Nephron (organoid): Measurements from ENCODE around the gene ZNF740.

Source experiments
- H3K27ac Mint-ChIP-seq, 3 experiments: 2 replicates each; pipeline ENCODE4 v1.8.0; 2020; ENCODE audit warnings: mixed read lengths in 3 of 3, mild to moderate bottlenecking in 2 of 3, moderate library complexity in 1 of 3
- H3K27me3 Mint-ChIP-seq: 2 replicates; pipeline ENCODE4 v1.8.0; 2021; ENCODE audit warnings: low read depth, mild to moderate bottlenecking, moderate library complexity, mixed read lengths
- H3K36me3 Mint-ChIP-seq: 2 replicates; pipeline ENCODE4 v1.8.0; 2020; ENCODE audit warnings: low read depth, mixed read lengths
- H3K4me1 Mint-ChIP-seq: 2 replicates; pipeline ENCODE4 v1.8.0; 2020; ENCODE audit warnings: mixed read lengths
- H3K4me3 Mint-ChIP-seq, 3 experiments: 2 replicates each; pipeline ENCODE4 v1.8.0; 2020; ENCODE audit warnings: mild to moderate bottlenecking in 3 of 3, mixed read lengths in 3 of 3, moderate library complexity in 2 of 3
- H3K9me3 Mint-ChIP-seq: 2 replicates; pipeline ENCODE4 v1.8.0; 2020; ENCODE audit warnings: mixed read lengths
- TF ChIP-seq, protein P1 (sequence below), 3 experiments: fragments of 200-600 bp; sonication (generic); IDR thresholded peaks; one replicate each; pipeline ENCODE4 v1.5.0; 2021; ENCODE audit warnings: antibody characterized with exemption in 3 of 3; ENCODE audit not compliant: unreplicated experiment in 3 of 3

ZNF740 gene

DNA sequence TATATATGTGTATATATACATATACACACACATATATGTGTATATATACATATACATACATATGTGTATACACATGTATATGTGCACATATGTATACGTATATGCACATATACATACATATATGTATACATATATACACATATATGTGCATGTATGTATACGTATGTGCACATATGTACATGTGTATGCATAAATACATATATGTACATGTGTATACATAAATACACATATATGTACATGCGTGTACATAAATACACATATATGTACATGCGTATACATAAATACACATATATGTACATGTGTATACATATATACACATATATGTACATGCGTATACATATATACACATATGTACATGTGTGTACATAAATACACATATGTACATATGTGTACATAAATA is 33.3 kb upstream of the ZNF740 start:
- no peak overlapping the region for H3K27ac Mint-ChIP-seq
- no peak overlapping the region for H3K4me3 Mint-ChIP-seq

DNA sequence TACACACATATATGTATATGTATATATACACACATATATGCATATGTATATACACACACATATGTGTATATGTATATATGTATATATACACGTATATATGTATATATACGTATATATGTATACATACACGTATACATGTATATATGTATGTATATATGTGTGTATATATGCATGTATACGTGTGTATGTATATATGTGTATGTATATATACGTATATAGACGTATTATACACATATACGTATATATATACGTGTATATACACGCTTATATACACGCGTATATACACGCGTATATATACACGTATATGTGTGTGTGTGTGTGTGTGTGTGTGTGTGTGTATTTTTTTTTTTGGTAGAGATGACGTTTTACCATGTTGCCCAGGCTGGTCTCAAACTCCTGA is 32.9 kb upstream of the ZNF740 start:
- H3K9me3 Mint-ChIP-seq = no peaks in the 10 kb centered on the region
- TF ChIP-seq, protein P1, sequence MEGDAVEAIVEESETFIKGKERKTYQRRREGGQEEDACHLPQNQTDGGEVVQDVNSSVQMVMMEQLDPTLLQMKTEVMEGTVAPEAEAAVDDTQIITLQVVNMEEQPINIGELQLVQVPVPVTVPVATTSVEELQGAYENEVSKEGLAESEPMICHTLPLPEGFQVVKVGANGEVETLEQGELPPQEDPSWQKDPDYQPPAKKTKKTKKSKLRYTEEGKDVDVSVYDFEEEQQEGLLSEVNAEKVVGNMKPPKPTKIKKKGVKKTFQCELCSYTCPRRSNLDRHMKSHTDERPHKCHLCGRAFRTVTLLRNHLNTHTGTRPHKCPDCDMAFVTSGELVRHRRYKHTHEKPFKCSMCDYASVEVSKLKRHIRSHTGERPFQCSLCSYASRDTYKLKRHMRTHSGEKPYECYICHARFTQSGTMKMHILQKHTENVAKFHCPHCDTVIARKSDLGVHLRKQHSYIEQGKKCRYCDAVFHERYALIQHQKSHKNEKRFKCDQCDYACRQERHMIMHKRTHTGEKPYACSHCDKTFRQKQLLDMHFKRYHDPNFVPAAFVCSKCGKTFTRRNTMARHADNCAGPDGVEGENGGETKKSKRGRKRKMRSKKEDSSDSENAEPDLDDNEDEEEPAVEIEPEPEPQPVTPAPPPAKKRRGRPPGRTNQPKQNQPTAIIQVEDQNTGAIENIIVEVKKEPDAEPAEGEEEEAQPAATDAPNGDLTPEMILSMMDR (IDR thresholded peaks at IDR 0.05; ENCODE audit: unreplicated experiment in 3 of 3) = no peak
- no peaks in the 10 kb centered on the region for H3K27me3 Mint-ChIP-seq
- H3K4me1 Mint-ChIP-seq = no peaks in the 10 kb centered on the region
- H3K4me3 Mint-ChIP-seq = no peak overlapping the region
- H3K27ac Mint-ChIP-seq = no peak overlapping the region
- no peaks in the 10 kb centered on the region for H3K36me3 Mint-ChIP-seq

More for the DNA sequence above, 33.3 kb upstream of the ZNF740 start:
- H3K36me3 Mint-ChIP-seq = no peaks in the 10 kb centered on the region
- no peaks in the 10 kb centered on the region for H3K4me1 Mint-ChIP-seq
- TF ChIP-seq, protein P1 (IDR thresholded peaks at IDR 0.05; ENCODE audit: unreplicated experiment in 3 of 3) = no peak
- H3K27me3 Mint-ChIP-seq = no peaks in the 10 kb centered on the region
- H3K9me3 Mint-ChIP-seq = no peaks in the 10 kb centered on the region

DNA sequence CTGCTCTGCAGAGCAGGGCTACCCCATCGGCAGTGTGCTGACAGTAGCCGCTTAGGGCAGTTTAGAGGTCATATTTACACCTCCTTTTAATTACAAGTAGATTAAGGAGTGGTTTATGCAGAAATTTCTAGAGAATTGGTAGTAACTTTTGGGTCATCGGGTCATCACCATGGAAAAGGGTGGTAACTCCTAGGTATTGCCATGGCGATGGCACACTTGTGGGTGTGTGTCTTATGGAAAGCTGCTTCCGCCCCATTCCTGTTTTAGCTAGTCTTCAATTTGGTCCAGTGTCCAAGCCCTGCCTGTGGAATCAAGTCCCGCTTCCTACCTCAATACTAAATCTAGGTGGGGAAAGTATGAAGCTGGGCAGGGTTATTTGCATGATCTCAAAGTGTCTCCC is 29.5 kb upstream of the ZNF740 start:
- Mint-ChIP-seq H3K27ac (peak overlapping the region in 1 of 3 experiments; percentile 18), H3K27me3 (peaks cover 4% of the 10 kb centered on the region), H3K9me3 (no peaks in the 10 kb centered on the region), H3K4me3 (no peak overlapping the region), H3K4me1 (no peaks in the 10 kb centered on the region), H3K36me3 (peaks cover 4% of the 10 kb centered on the region)
- TF ChIP-seq, protein P1 (IDR thresholded peaks at IDR 0.05; ENCODE audit: unreplicated experiment in 3 of 3) = no peak

DNA sequence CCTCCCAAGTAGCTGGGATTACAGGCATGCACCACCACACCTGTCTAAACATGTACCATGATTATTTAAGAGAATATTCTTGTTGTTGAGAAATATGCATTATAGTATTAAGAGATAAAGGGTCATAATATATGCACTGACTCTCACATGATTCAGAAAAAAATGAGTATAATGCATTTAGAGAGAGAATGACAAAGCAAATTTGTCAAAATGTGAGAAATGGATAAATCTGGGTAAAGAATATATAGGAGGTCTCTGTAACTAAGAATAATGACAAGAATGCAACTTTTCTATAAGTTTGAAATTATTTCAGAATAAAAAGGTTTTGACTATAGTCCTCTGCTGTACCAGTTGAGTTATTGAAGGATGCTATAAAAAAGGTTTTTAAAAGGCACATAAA is 28.1 kb upstream of the ZNF740 start:
- Mint-ChIP-seq H3K9me3 (no peaks in the 10 kb centered on the region), H3K36me3 (peaks cover 4% of the 10 kb centered on the region), H3K4me3 (no peak overlapping the region), H3K27me3 (peaks cover 4% of the 10 kb centered on the region), H3K4me1 (no peaks in the 10 kb centered on the region), H3K27ac (no peak overlapping the region)
- TF ChIP-seq, protein P1 (IDR thresholded peaks at IDR 0.05; ENCODE audit: unreplicated experiment in 3 of 3) = no peak

DNA sequence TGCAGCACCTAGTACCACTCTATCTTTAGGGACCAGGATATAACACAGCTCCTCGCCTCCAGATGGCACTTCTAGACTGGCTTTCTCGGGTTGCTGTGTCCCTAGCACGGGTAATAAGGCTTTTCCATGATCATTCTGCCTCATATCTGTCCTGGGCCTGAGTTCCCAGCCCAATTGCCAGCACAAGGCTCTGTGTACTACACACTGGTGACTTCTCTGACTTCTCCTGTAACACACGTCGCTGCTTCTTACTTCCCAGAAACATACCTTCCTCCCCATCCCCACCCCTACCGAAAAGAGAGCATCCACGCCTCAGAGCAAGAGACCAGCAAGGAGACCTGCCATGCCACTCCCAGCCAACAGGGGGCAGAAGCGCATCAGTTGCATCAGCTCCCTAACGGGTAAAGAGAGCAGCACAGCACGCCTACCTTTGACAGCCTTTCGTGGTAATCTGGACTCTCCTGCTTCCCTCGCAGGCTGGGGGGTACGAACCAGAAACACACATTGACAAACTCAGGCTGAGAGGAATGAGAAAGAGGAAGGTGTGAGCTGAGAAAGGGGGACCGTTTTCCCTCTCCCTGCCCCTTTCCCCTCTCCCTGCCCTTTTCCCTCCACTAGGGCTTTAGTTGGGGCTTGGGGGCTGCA is 21.2 kb upstream of the ZNF740 start:
- TF ChIP-seq, protein P1 (IDR thresholded peaks at IDR 0.05; ENCODE audit: unreplicated experiment in 3 of 3) = peak; percentile 92 to 94 (median 94)
- no peak overlapping the region for H3K27ac Mint-ChIP-seq
- no peaks in the 10 kb centered on the region for H3K4me1 Mint-ChIP-seq
- H3K36me3 Mint-ChIP-seq = peaks cover 13% of the 10 kb centered on the region
- H3K27me3 Mint-ChIP-seq = no peaks in the 10 kb centered on the region
- no peaks in the 10 kb centered on the region for H3K9me3 Mint-ChIP-seq
- no peak overlapping the region for H3K4me3 Mint-ChIP-seq

DNA sequence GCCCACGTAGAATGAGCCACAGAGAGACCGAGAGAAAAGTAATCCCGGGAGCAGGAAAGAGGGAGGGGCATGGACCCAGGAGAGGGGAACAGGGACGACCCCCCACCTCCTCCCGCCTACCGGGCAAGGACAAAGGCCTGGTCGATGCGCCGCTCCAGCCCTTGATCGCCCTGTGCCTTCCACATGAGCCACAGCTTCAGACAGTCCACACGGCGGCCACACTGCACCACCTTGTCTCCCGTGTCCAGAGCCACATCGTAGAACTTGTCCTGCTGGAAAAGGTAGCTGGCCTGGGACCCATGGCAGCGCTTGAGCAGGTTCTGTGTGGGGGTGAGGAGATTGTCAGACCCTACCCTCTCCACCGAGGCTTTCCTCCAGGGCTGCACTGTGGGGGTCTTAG is 20.5 kb upstream of the ZNF740 start:
- no peaks in the 10 kb centered on the region for H3K27me3 Mint-ChIP-seq
- H3K9me3 Mint-ChIP-seq = no peaks in the 10 kb centered on the region
- H3K36me3 Mint-ChIP-seq = peaks cover 20% of the 10 kb centered on the region
- TF ChIP-seq, protein P1 (IDR thresholded peaks at IDR 0.05; ENCODE audit: unreplicated experiment in 3 of 3) = no peak
- H3K27ac Mint-ChIP-seq = no peak overlapping the region
- H3K4me1 Mint-ChIP-seq = no peaks in the 10 kb centered on the region
- no peak overlapping the region for H3K4me3 Mint-ChIP-seq
